Transverse colon (tissue), 4 donors: ENCODE data around the gene TRPM3. TPM values are rescaled to one million over a fixed set of nuclear protein-coding genes. Genes with fewer than 3 reads are reported as not detected.

ENCODE experiments used
- DNase-seq: peaks from one replicate; pipeline ENCODE4 v3.0.0-alpha.2; 2019
- H3K27ac ChIP-seq, 4 donors: fragments of 200-600 bp; sonication (generic); 2 replicates each; pipeline ENCODE4 v1.5.1; 2016 to 2018; ENCODE audit warnings: inconsistent platforms in 4 of 4
- H3K27me3 ChIP-seq: fragments of 200-600 bp; sonication (generic); 2 replicates; pipeline ENCODE4 v1.5.1; 2017; ENCODE audit warnings: inconsistent platforms
- H3K36me3 ChIP-seq, 4 donors: fragments of 200-600 bp; sonication (generic); 2 replicates each; pipeline ENCODE4 v1.5.1; 2017 to 2019; ENCODE audit warnings: inconsistent platforms in 4 of 4
- H3K4me1 ChIP-seq, 4 donors: fragments of 200-600 bp; sonication (generic); 2 replicates each; pipeline ENCODE4 v1.5.1; 2017 to 2020; ENCODE audit warnings: inconsistent platforms in 4 of 4
- H3K4me3 ChIP-seq, 4 donors: fragments of 200-600 bp; sonication (generic); 1 replicate in 1 of 4; 2 replicates in 3 of 4; pipeline versions ENCODE4 v1.5.1 to v1.6.1; 2017 to 2019; ENCODE audit warnings: inconsistent platforms in 4 of 4
- H3K9me3 ChIP-seq, 2 donors: fragments of 200-600 bp; sonication (generic); 2 replicates each; pipeline ENCODE4 v1.5.1; 2017 to 2019; ENCODE audit warnings: inconsistent platforms in 2 of 2
- EP300 ChIP-seq: sonication (generic); formaldehyde crosslinking; IDR thresholded peaks from one replicate; pipeline ENCODE4 v1.6.1; 2017; ENCODE audit warnings: antibody characterized with exemption, low read depth
- POLR2A ChIP-seq: fragments of 450-650 bp; IDR thresholded peaks from one replicate; pipeline ENCODE4 v1.6.1; 2016; ENCODE audit warnings: antibody characterized with exemption, mild to moderate bottlenecking, moderate library complexity
- POLR2AphosphoS5 ChIP-seq, 3 donors: sonication (generic); formaldehyde crosslinking; IDR thresholded peaks; one replicate each; pipeline ENCODE4 v1.6.1; 2016; ENCODE audit warnings: antibody characterized with exemption in 3 of 3
- WGBS, 2 donors: methylation state at CpG; one replicate each; pipeline ENCODE4 v1.1.5; 2018; ENCODE audit warnings: low coverage in 1 of 2; 5-methylcytosine and 5-hydroxymethylcytosine counted together
- in situ Hi-C, 4 donors: fragments of 200-750 bp; cut with MboI; loops; one replicate each; pipeline versions ENCODE4 v1.15.0 to v1.15.1; 2017; ENCODE audit warnings: low sequenced_read_pairs in 3 of 4, low pct_ligation_motif_present in 1 of 4, low pct_unique_long_range_greater_than_20kb in 1 of 4
- intact Hi-C: fragments of 100-400 bp; cut with DNase I; formaldehyde crosslinking; loops from one replicate; pipeline ENCODE4 v1.15.1; 2023; ENCODE audit warnings: low total_unique reads
- total RNA-seq, 4 donors: library from RNA; depleted of rRNA; stranded (reverse); fragments of >200 nt; gene quantifications; one replicate each; pipeline ENCODE4 v1.1.0, GENCODE V29; 2016
- TF ChIP-seq, protein P1 (sequence below), 5 experiments: fragments of 200-600 bp in 3 of 5; fragments of 450-650 bp in 2 of 5; sonication (generic) in 3 of 5; IDR thresholded peaks; 1 replicate in 2 of 5; 2 replicates in 3 of 5; pipeline ENCODE4 v1.5.1; 2016 to 2017; ENCODE audit warnings: antibody characterized with exemption in 5 of 5, inconsistent platforms in 3 of 5, mild to moderate bottlenecking in 2 of 5, moderate library complexity in 1 of 5

TRPM3 gene
- total RNA-seq, 4 donors from 2014 or later, result 0.16 to 1.2 (median 0.32) TPM

DNA sequence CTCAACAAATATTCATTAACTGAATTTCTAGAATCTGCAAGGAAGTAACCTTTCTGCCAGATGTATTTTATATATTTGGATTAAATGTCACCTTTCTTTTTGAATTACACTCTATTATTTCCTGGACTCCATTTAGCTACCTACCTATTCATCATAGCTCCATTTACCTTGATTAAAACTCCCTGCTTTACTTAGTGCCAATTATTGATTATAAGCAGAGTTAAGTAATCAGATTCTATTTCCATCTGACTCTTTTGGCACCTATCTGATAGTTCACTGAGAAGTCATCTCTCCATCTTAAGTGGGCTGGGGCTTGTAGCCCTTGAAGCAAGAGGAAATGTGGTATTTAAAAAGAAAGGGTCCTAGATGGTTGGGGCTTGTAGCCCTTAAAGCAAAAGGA is 88.6 kb downstream of the TRPM3 start:
- intact Hi-C loops (no loop called here), in situ Hi-C loops (no loop called here)
- Histone ChIP-seq H3K4me1 (no peaks in the 10 kb centered on the region), H3K36me3 (no peaks in the 10 kb centered on the region), H3K4me3 (no peak overlapping the region), H3K27ac (no peak overlapping the region), H3K9me3 (no peaks in the 10 kb centered on the region), H3K27me3 (no peaks in the 10 kb centered on the region)
- no peak for DNase-seq
- TF ChIP-seq, protein P1, sequence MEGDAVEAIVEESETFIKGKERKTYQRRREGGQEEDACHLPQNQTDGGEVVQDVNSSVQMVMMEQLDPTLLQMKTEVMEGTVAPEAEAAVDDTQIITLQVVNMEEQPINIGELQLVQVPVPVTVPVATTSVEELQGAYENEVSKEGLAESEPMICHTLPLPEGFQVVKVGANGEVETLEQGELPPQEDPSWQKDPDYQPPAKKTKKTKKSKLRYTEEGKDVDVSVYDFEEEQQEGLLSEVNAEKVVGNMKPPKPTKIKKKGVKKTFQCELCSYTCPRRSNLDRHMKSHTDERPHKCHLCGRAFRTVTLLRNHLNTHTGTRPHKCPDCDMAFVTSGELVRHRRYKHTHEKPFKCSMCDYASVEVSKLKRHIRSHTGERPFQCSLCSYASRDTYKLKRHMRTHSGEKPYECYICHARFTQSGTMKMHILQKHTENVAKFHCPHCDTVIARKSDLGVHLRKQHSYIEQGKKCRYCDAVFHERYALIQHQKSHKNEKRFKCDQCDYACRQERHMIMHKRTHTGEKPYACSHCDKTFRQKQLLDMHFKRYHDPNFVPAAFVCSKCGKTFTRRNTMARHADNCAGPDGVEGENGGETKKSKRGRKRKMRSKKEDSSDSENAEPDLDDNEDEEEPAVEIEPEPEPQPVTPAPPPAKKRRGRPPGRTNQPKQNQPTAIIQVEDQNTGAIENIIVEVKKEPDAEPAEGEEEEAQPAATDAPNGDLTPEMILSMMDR (IDR thresholded peaks at IDR 0.05), result no peak
- TF ChIP-seq POLR2A, result no peak
- no peak for TF ChIP-seq EP300
- no peak for TF ChIP-seq POLR2AphosphoS5 (IDR thresholded peaks at IDR 0.05)

DNA sequence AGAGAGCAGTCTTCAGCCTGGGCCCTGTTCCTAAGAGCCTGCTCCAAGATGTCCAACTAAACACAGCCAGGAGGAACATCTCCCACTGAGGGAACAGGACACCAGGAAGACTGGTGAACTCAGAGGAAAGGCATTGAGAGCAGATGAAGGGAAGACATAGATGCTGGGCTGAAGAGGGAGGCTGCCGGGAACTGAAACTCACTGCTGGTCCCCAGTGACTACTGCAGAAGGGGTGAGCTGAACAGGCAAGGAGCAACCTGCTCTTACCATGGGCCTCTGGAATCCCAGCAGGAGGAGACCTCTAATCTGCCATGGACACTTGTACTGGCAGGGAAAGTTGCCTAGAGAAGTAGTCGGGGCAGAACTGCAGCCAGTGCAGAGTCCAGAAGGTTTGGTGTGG is 95.7 kb downstream of the TRPM3 start:
- in situ Hi-C loops (no loop called here), intact Hi-C loops (no loop called here)
- no peaks in the 10 kb centered on the region for H3K27me3 ChIP-seq
- no peak for TF ChIP-seq POLR2A
- DNase-seq, result no peak
- no peaks in the 10 kb centered on the region for H3K9me3 ChIP-seq
- 78% methylated on average over 2 of the region's 2 CpGs; no CpG with 5 or more reads in 1 of the 2 donors for WGBS, 2 donors
- H3K4me1 ChIP-seq, result no peaks in the 10 kb centered on the region
- no peak overlapping the region for H3K4me3 ChIP-seq
- H3K27ac ChIP-seq, result no peak overlapping the region
- no peaks in the 10 kb centered on the region for H3K36me3 ChIP-seq

DNA sequence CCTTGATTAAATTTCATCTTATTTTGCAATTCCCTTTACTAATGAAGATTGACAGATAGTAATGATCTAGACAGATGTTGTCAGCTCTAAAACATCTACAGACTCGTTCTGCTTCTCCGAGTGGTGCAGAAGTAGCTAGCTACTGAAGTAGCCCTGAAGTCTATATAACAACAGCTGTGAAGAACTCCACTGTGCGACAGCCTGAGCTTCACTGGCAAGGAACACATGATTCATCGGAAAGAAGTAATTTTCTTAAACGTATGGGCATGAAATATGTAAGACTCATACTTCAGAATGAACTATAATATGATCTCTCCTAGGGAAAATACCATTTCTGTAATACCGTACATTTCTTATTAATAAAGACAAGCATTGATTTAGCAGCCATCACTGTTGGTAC is 96.2 kb downstream of the TRPM3 start:
- Histone ChIP-seq H3K27ac (no peak overlapping the region), H3K36me3 (no peaks in the 10 kb centered on the region), H3K4me1 (no peaks in the 10 kb centered on the region), H3K9me3 (no peaks in the 10 kb centered on the region), H3K4me3 (no peak overlapping the region), H3K27me3 (no peaks in the 10 kb centered on the region)
- in situ Hi-C loops (no loop called here), intact Hi-C loops (no loop called here)
- TF ChIP-seq POLR2A, result no peak
- TF ChIP-seq, protein P1 (IDR thresholded peaks at IDR 0.05), result no peak
- no peak for TF ChIP-seq POLR2AphosphoS5 (IDR thresholded peaks at IDR 0.05)
- WGBS, 2 donors, result 80 to 85% methylated on average over 5 to 6 of the region's 6 CpGs
- DNase-seq, result no peak

DNA sequence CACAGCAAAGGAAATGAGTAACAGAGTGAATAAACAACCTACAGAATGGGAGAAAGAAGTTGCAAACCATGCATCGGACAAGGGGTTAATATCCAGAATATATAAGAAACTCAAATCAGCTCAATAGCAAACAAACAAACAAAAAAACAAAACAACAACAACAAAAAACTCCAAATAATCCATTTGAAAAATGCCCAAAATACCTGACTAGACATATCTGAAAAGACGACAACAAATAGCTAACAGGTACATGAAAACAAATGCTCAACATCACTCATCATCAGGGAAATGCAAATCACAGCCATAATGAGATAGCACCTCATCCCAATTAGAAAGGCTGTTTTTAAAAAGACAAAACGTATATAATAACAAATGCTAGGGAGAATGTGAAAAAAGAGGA is 111.2 kb downstream of the TRPM3 start:
- 56 to 81% methylated on average over 1 to 3 of the region's 3 CpGs for WGBS, 2 donors
- no peak overlapping the region for H3K27ac ChIP-seq
- in situ Hi-C loops, result loop anchor here in 1 of 4 donors (25.0 kb wide), 1 partner anchor 373 kb away; no protein-coding TSS in a partner anchor
- DNase-seq, result no peak
- peaks cover 5 to 6% of the 10 kb centered on the region in 2 donors for H3K9me3 ChIP-seq
- H3K27me3 ChIP-seq, result no peaks in the 10 kb centered on the region
- TF ChIP-seq EP300 (no peak), POLR2A (no peak), POLR2AphosphoS5 (IDR thresholded peaks at IDR 0.05) (no peak)
- TF ChIP-seq, protein P1 (IDR thresholded peaks at IDR 0.05), result no peak
- intact Hi-C loops, result no loop called here
- H3K4me3 ChIP-seq, result no peak overlapping the region
- H3K4me1 ChIP-seq, result no peaks in the 10 kb centered on the region
- no peaks in the 10 kb centered on the region for H3K36me3 ChIP-seq

DNA sequence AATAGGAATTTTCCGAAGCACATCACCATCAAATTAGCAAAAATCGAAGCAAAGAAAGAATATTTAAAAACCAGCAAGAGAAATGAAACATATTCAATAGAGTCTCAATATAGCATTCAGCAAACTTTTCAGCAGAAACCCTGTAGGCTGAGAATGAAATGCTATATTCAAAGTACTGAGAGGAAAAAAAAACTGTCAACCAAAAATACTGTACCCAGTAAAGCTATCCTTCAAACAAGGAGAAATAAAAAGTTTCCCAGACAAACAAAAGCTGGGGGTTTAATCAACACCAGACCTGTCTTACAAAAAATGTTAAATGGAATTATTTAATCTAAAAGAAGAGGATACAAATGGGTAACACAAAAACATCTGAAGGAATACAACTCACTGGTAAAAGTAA is 116.0 kb downstream of the TRPM3 start:
- H3K9me3 ChIP-seq, result peaks cover 11 to 13% of the 10 kb centered on the region in 2 donors
- TF ChIP-seq POLR2A, result no peak
- TF ChIP-seq EP300, result no peak
- TF ChIP-seq POLR2AphosphoS5 (IDR thresholded peaks at IDR 0.05), result no peak
- TF ChIP-seq, protein P1 (IDR thresholded peaks at IDR 0.05), result no peak
- H3K27me3 ChIP-seq, result no peaks in the 10 kb centered on the region
- H3K4me1 ChIP-seq, result no peaks in the 10 kb centered on the region
- H3K4me3 ChIP-seq, result no peak overlapping the region
- intact Hi-C loops, result no loop called here
- H3K36me3 ChIP-seq, result no peaks in the 10 kb centered on the region
- in situ Hi-C loops, result loop anchor here in 1 of 4 donors (25.0 kb wide), 1 partner anchor 368 kb away; no protein-coding TSS in a partner anchor
- DNase-seq, result no peak
- 92 to 94% methylated on average over 2 of the region's 2 CpGs for WGBS, 2 donors
- no peak overlapping the region for H3K27ac ChIP-seq
